Muscle of arm (tissue), 12 donors: ENCODE data around the gene VPS13D. TPM values are rescaled to one million over a fixed set of nuclear protein-coding genes. Genes with fewer than 3 reads are reported as not detected.
A peak's percentile ranks its signal among the peaks of the same experiment; 100 is the strongest.

Experiments used
- DNase-seq: peaks from one replicate; pipeline ENCODE4 v3.0.0-alpha.2; 2013
- polyA plus RNA-seq, 12 donors: library from polyadenylated mRNA; unstranded; fragments of 120-200 nt; gene quantifications; one replicate each; pipeline ENCODE4 v1.2.1, GENCODE V29; 2013; ENCODE audit not compliant: insufficient read length in 12 of 12

Gene VPS13D
- polyA plus RNA-seq, 12 donors: 13.2 to 32.7 (median 18.8) TPM; not detected in 1

- DNase-seq: no peak
Measured at GRCh38 chr1:12553963-12554362, 324.1 kb downstream of the VPS13D start.

- DNase-seq: no peak
Measured at GRCh38 chr1:12554521-12555305, 324.9 kb downstream of the VPS13D start.

- DNase-seq: no peak
Measured at GRCh38 chr1:12555411-12556367, 325.9 kb downstream of the VPS13D start.

GRCh38 chr1:12556368-12556930 lies 326.6 kb downstream of the VPS13D start:
- DNase-seq: peak; percentile 78

- DNase-seq: no peak
Measured at GRCh38 chr1:12556957-12557935, 327.4 kb downstream of the VPS13D start.

- no peak for DNase-seq
Measured at GRCh38 chr1:12561121-12561520, 331.3 kb downstream of the VPS13D start.

Other genes starting within 250 kb of the VPS13D start
- gene MFN2, start 249.6 kb upstream of the VPS13D start, polyA plus RNA-seq: 10 to 100 TPM in 11 of 12 donors, not detected in 1; 54.4 to 78.5 (median 64.4) TPM
- 10 to 100 TPM in 11 of 12 donors, not detected in 1; 11.2 to 25.4 (median 15.1) TPM for gene MIIP, start 210.5 kb upstream of the VPS13D start, polyA plus RNA-seq
- gene TNFRSF8, start 166.7 kb upstream of the VPS13D start, polyA plus RNA-seq: under 1 TPM in 9 of 12 donors, not detected in 3; 0.10 to 0.33 (median 0.22) TPM
- 10 to 100 TPM in 5 of 12 donors, 1 to 10 TPM in 6, not detected in 1; 9.3 to 15.3 (median 9.9) TPM for gene TNFRSF1B, start 63.0 kb upstream of the VPS13D start, polyA plus RNA-seq